Measurements from ENCODE around the gene UXT. TPM values are rescaled to one million over a fixed set of nuclear protein-coding genes. Genes with fewer than 3 reads are reported as not detected.
A peak's percentile ranks its signal among the peaks of the same experiment; 100 is the strongest.

Gene UXT
- total and polyA plus RNA-seq, 2 of the 13 experiments (the other 11 are each of a cell fraction or from before 2014, with no cell fraction given): 107 to 123 TPM

DNA sequence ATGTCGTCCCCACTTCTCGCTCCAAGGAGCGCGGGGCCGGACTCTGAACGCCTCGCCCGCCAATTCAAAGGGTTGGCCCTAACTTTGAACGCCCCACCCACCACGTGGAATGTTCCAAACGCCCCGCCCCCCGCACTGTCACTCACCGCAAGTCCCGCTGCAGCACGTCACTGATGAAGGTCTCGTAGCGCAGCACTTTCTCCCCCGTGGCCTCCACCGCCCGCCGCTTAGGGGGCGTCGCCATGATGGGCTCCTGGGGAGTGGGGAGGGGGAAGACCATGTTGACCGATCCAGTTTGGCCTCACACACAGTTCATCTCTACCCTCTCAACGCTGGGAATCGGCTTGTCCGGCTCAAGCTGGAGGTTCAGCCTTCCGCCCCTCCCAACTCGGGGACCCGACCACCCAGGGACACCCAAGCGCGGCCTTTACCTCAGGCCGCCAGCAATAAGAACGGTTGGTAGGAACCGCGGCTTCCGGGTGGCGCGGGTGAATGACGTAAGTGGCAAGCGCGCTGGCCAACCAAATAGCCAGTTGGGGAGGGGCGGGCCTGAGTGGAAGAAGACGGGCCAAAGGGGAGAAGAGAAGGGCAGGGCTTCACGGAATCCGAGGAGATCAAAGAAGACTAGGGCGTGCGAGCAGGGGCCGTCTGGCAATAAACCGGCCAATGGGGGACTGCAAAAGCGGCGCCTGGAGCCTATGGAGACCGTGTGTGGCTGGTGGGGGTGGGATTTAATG lies at the start of gene UXT (continued):
- no peak for TF ChIP-seq PLRG1 (conservative IDR thresholded peaks at IDR 0.05)
- no peak for TF ChIP-seq PAWR (CRISPR knock-in tag; IDR thresholded peaks at IDR 0.05; ENCODE audit: borderline replicate concordance)
- TF ChIP-seq, protein P1, sequence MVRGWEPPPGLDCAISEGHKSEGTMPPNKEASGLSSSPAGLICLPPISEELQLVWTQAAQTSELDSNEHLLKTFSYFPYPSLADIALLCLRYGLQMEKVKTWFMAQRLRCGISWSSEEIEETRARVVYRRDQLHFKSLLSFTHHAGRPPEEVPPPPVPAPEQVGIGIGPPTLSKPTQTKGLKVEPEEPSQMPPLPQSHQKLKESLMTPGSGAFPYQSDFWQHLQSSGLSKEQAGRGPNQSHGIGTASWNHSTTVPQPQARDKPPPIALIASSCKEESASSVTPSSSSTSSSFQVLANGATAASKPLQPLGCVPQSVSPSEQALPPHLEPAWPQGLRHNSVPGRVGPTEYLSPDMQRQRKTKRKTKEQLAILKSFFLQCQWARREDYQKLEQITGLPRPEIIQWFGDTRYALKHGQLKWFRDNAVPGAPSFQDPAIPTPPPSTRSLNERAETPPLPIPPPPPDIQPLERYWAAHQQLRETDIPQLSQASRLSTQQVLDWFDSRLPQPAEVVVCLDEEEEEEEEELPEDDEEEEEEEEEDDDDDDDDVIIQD (CRISPR knock-in tag; IDR thresholded peaks at IDR 0.05; ENCODE audit: low read depth): 0 out of 2 replicates have a peak, but pooled peaks have one; percentile 25
- TF ChIP-seq ZNF331 (CRISPR knock-in tag; IDR thresholded peaks at IDR 0.05): peak; percentile 38; the same call in 1 of the 2 replicates
- peak; percentile 69; the same call in 1 of the 2 replicates for TF ChIP-seq KDM5B (CRISPR knock-in tag; IDR thresholded peaks at IDR 0.05; ENCODE audit: borderline replicate concordance)
- TF ChIP-seq, protein P2, sequence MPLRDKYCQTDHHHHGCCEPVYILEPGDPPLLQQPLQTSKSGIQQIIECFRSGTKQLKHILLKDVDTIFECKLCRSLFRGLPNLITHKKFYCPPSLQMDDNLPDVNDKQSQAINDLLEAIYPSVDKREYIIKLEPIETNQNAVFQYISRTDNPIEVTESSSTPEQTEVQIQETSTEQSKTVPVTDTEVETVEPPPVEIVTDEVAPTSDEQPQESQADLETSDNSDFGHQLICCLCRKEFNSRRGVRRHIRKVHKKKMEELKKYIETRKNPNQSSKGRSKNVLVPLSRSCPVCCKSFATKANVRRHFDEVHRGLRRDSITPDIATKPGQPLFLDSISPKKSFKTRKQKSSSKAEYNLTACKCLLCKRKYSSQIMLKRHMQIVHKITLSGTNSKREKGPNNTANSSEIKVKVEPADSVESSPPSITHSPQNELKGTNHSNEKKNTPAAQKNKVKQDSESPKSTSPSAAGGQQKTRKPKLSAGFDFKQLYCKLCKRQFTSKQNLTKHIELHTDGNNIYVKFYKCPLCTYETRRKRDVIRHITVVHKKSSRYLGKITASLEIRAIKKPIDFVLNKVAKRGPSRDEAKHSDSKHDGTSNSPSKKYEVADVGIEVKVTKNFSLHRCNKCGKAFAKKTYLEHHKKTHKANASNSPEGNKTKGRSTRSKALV (CRISPR knock-in tag; IDR thresholded peaks at IDR 0.05): no peak
- TF ChIP-seq, protein P3, sequence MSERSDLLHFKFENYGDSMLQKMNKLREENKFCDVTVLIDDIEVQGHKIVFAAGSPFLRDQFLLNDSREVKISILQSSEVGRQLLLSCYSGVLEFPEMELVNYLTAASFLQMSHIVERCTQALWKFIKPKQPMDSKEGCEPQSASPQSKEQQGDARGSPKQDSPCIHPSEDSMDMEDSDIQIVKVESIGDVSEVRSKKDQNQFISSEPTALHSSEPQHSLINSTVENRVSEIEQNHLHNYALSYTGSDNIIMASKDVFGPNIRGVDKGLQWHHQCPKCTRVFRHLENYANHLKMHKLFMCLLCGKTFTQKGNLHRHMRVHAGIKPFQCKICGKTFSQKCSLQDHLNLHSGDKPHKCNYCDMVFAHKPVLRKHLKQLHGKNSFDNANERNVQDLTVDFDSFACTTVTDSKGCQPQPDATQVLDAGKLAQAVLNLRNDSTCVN (CRISPR knock-in tag; IDR thresholded peaks at IDR 0.05; ENCODE audit: borderline replicate concordance): no peak
- TF ChIP-seq ZNF44 (CRISPR knock-in tag; IDR thresholded peaks at IDR 0.05): no peak
- TF ChIP-seq CREM (IDR thresholded peaks at IDR 0.05): peak; percentile 98
- peak; percentile 52; the same call in 1 of the 2 replicates for TF ChIP-seq CREM (CRISPR knock-in tag; IDR thresholded peaks at IDR 0.05)
- peak; percentile 55; the same call in 1 of the 2 replicates for TF ChIP-seq ZNF547 (CRISPR knock-in tag; IDR thresholded peaks at IDR 0.05)
- TF ChIP-seq ZFYVE20 (CRISPR knock-in tag; IDR thresholded peaks at IDR 0.05; ENCODE audit: borderline replicate concordance, low read depth): no peak
- no peak for TF ChIP-seq ZNF292 (CRISPR knock-in tag; IDR thresholded peaks at IDR 0.05; ENCODE audit: borderline replicate concordance, low read depth)
- TF ChIP-seq, protein P4, sequence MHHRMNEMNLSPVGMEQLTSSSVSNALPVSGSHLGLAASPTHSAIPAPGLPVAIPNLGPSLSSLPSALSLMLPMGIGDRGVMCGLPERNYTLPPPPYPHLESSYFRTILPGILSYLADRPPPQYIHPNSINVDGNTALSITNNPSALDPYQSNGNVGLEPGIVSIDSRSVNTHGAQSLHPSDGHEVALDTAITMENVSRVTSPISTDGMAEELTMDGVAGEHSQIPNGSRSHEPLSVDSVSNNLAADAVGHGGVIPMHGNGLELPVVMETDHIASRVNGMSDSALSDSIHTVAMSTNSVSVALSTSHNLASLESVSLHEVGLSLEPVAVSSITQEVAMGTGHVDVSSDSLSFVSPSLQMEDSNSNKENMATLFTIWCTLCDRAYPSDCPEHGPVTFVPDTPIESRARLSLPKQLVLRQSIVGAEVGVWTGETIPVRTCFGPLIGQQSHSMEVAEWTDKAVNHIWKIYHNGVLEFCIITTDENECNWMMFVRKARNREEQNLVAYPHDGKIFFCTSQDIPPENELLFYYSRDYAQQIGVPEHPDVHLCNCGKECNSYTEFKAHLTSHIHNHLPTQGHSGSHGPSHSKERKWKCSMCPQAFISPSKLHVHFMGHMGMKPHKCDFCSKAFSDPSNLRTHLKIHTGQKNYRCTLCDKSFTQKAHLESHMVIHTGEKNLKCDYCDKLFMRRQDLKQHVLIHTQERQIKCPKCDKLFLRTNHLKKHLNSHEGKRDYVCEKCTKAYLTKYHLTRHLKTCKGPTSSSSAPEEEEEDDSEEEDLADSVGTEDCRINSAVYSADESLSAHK (CRISPR knock-in tag; IDR thresholded peaks at IDR 0.05; ENCODE audit: borderline replicate concordance): no peak
- peak; percentile 33; the same call in 1 of the 2 replicates for TF ChIP-seq FOSL2 (CRISPR knock-in tag; IDR thresholded peaks at IDR 0.05)
- peak; percentile 76; the same call in 1 of the 2 replicates for TF ChIP-seq SP4 (CRISPR knock-in tag; IDR thresholded peaks at IDR 0.05)
- TF ChIP-seq MAFK (conservative IDR thresholded peaks at IDR 0.05 in 1 of 2, IDR thresholded peaks at IDR 0.05 in 1 of 2; ENCODE audit: low read length in 2 of 2): no peak
- TF ChIP-seq, protein P5, sequence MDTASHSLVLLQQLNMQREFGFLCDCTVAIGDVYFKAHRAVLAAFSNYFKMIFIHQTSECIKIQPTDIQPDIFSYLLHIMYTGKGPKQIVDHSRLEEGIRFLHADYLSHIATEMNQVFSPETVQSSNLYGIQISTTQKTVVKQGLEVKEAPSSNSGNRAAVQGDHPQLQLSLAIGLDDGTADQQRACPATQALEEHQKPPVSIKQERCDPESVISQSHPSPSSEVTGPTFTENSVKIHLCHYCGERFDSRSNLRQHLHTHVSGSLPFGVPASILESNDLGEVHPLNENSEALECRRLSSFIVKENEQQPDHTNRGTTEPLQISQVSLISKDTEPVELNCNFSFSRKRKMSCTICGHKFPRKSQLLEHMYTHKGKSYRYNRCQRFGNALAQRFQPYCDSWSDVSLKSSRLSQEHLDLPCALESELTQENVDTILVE (CRISPR knock-in tag; IDR thresholded peaks at IDR 0.05): peak; percentile 34; the same call in 1 of the 2 replicates
- peak; percentile 86 for TF ChIP-seq YEATS4 (CRISPR knock-in tag; IDR thresholded peaks at IDR 0.05; ENCODE audit: borderline replicate concordance)
